Measurements from ENCODE around the gene PPP1R9A. TPM values are rescaled to one million over a fixed set of nuclear protein-coding genes. Genes with fewer than 3 reads are reported as not detected.

Gene PPP1R9A
- total RNA-seq = 0.56 and 0.77 TPM in 2 replicates

DNA sequence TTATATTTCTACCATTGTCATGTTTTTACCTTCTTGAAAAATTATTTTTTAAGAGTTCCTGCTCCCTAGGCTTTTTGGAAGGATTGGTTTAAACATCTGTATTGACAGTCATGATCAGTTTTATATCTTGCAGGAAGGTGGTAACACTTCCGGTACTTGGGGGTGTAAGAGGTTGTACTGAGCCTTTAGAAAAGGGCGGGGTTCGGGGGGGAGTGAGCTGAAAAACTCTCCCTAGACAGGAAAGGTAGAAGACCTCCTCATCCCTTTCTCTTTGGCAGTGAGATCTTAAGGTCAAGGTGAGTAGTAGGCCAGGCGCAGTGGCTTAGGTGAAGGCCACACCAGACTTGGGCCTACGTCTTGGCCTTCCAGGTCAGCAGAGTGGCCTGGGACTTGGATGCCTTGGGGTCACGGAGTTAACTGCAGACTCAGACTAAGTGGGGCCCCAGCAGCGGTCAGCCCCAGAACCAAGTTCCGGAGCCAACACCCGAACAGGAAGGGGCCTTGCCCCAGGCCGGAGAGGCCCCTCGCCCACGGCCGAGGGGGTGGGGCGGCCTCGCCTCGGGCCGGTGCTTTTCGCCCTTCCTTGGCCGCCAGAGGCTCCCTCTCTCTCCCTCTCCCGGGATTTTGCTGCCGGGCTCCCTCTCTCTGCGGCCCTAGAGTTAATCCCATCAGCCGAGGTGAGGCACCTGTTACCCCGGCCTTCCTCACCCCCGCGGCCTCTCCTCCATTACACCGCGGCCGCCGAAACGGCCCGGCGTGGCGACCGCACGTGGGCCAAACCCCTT lies at the start of gene PPP1R9A:
Gene PPP1R9A, plus strand, starts transcription at position 569 of the 785 bp plus-strand sequence. CDS start 2,520 bp downstream, outside the sequence.

DNA sequence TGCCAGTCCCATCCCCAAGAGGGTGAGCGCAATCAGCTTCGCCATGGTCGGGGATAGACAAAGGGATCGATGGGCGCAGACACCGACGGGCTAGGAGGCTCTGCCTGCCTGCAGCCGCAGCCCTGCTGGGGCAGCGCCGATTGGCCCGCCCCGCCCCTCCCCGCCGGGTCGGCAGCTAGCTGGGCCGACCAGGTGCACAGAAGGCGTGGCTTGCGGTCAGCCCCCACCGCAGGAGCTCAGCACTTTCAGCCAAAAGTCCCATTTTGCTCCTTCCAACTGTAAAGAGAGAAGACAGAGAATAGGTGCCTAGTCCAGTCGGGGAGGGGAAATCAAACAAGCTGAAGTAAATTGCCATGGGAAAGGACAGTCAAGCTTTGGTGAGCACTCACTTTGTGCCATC lies 417.0 kb downstream of the PPP1R9A start, which contains the start of gene PON1:
Gene PON1, minus strand, starts transcription at position 102 of the 400 bp plus-strand sequence. Its CDS starts 57 bp downstream, at position 45.

